ENCODE results near the gene PLIN1.

Gene PLIN1

GRCh38 chr15:89654301-89654761 is 24.8 kb downstream of the PLIN1 start:
- DNase-seq (ENCODE audit: low read depth in 1 of 2, low spot score in 1 of 2), result no peak

GRCh38 chr15:89653578-89653977 is 25.6 kb downstream of the PLIN1 start:
- DNase-seq (ENCODE audit: low read depth in 1 of 2, low spot score in 1 of 2), result no peak

GRCh38 chr15:89652666-89653065 is 26.5 kb downstream of the PLIN1 start:
- no peak for DNase-seq (ENCODE audit: low read depth in 1 of 2, low spot score in 1 of 2)

GRCh38 chr15:89652131-89652530 is 27.0 kb downstream of the PLIN1 start:
- DNase-seq (ENCODE audit: low read depth in 1 of 2, low spot score in 1 of 2), result no peak

GRCh38 chr15:89649716-89650115 is 29.5 kb downstream of the PLIN1 start:
- no peak for DNase-seq (ENCODE audit: low read depth in 1 of 2, low spot score in 1 of 2)

- no peak for DNase-seq (ENCODE audit: low read depth in 1 of 2, low spot score in 1 of 2)
Observed at GRCh38 chr15:89649013-89649625, 30.0 kb downstream of the PLIN1 start.

- no peak for DNase-seq (ENCODE audit: low read depth in 1 of 2, low spot score in 1 of 2)
Observed at GRCh38 chr15:89648106-89649012, 30.8 kb downstream of the PLIN1 start.

- peak; percentile 24 to 40 for DNase-seq (ENCODE audit: low read depth in 1 of 2, low spot score in 1 of 2)
Observed at GRCh38 chr15:89647191-89647851, 31.8 kb downstream of the PLIN1 start.

- DNase-seq (ENCODE audit: low read depth in 1 of 2, low spot score in 1 of 2), result no peak
Observed at GRCh38 chr15:89646416-89647141, 32.6 kb downstream of the PLIN1 start.

- no peak for DNase-seq (ENCODE audit: low read depth in 1 of 2, low spot score in 1 of 2)
Observed at GRCh38 chr15:89645680-89646079, 33.5 kb downstream of the PLIN1 start.

- DNase-seq (ENCODE audit: low read depth in 1 of 2, low spot score in 1 of 2), result no peak
Observed at GRCh38 chr15:89642106-89642505, 37.1 kb downstream of the PLIN1 start.

GRCh38 chr15:89641053-89641452 is 38.1 kb downstream of the PLIN1 start:
- DNase-seq (ENCODE audit: low read depth in 1 of 2, low spot score in 1 of 2), result no peak

- DNase-seq (ENCODE audit: low read depth in 1 of 2, low spot score in 1 of 2), result no peak
Observed at GRCh38 chr15:89640245-89640644, 38.9 kb downstream of the PLIN1 start.

- DNase-seq (ENCODE audit: low read depth in 1 of 2, low spot score in 1 of 2), result no peak
Observed at GRCh38 chr15:89633585-89633984, 45.6 kb downstream of the PLIN1 start.

GRCh38 chr15:89632563-89633430 is 46.4 kb downstream of the PLIN1 start:
- no peak for DNase-seq (ENCODE audit: low read depth in 1 of 2, low spot score in 1 of 2)

GRCh38 chr15:89631902-89632264 is 47.3 kb downstream of the PLIN1 start:
- no peak for DNase-seq (ENCODE audit: low read depth in 1 of 2, low spot score in 1 of 2)

GRCh38 chr15:89630974-89631901 is 47.9 kb downstream of the PLIN1 start:
- no peak for DNase-seq (ENCODE audit: low read depth in 1 of 2, low spot score in 1 of 2)

GRCh38 chr15:89630260-89630659 is 48.9 kb downstream of the PLIN1 start:
- no peak for DNase-seq (ENCODE audit: low read depth in 1 of 2, low spot score in 1 of 2)

- no peak for DNase-seq (ENCODE audit: low read depth in 1 of 2, low spot score in 1 of 2)
Observed at GRCh38 chr15:89629829-89630228, 49.3 kb downstream of the PLIN1 start.

Measured in activated T-helper 1 cell treated with anti-CD3 and anti-CD28 coated beads, Interleukin-2, amount 50 U/mL, for 16 hours (primary cell).